ENCODE data around the gene ZBTB5. TPM values are rescaled to one million over a fixed set of nuclear protein-coding genes. Genes with fewer than 3 reads are reported as not detected.
"Not testable (repeated sequence)": the region's sequence is repeated elsewhere in the genome, so short reads cannot be mapped to it uniquely, and the experiment has no call there.

Gene ZBTB5
- total RNA-seq, 2 donors from 2014 or later: 12.5 to 19.4 TPM

DNA sequence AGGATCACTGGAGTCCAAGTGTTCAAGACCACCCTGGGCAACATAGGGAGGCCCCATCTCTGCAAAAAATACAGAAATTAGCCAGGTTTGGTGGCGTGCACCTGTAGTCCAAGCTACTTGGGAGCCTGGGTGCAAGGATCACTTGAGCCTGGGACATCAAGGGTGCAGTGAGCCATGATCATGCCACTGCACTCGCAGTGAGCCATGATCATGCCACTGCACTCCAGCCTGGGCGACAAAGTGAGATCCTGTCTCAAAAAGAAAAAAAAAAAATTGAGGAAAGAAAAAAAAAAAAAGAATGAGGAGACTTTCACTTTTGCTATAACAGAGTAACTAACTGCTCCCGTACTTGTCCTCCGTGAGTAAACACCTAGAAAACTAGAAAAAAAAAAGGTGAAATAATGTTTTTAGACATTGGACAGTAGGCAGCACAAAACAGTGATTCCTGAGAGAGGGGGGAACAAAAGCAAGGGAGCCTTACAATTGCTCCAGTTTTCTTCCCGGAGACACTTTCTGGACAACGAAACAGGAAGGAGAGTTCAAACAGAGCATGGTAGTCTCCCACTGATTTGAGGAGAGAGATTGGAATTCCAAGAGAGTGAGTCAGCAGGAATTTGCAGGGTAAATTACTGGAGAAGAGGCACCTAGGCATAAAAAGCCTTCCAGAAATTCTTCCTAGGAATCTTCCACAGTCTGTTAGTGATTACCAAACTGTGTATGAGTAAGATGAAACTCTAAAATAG lies 6.9 kb upstream of the ZBTB5 start:
- H3K4me3 Mint-ChIP-seq: peak overlapping the region; percentile 43
- H3K4me1 Mint-ChIP-seq: peaks cover 14% of the 10 kb centered on the region
- Histone ChIP-seq H3K9ac (ENCODE audit: extremely low read depth, low read length, poor library complexity, severe bottlenecking) (peak overlapping the region; percentile 49), H3K27ac (ENCODE audit: low read depth, low read length) (peak overlapping the region; percentile 90), H3K4me3 (ENCODE audit: low read length) (peak overlapping the region; percentile 33), H3K36me3 (ENCODE audit: control insufficient read depth, insufficient read depth, low read length) (no peaks in the 10 kb centered on the region), H3K27me3 (ENCODE audit: control insufficient read depth, insufficient read depth, low read length, poor library complexity, severe bottlenecking) (no peaks in the 10 kb centered on the region), H3K9me3 (ENCODE audit: control insufficient read depth, low read length) (peaks cover 25% of the 10 kb centered on the region), H3K4me1 (ENCODE audit: control insufficient read depth, insufficient read depth, low read length) (no peaks in the 10 kb centered on the region)
- peaks cover 29% of the 10 kb centered on the region for H3K9me3 Mint-ChIP-seq
- 28 to 52% methylated on average over 6 to 7 of the region's 7 CpGs for WGBS, 2 experiments (ENCODE audit: insufficient coverage in 1 of 2, insufficient read length in 1 of 2)
- H3K27ac Mint-ChIP-seq: peak overlapping the region; percentile 97
- TF ChIP-seq, protein P1, sequence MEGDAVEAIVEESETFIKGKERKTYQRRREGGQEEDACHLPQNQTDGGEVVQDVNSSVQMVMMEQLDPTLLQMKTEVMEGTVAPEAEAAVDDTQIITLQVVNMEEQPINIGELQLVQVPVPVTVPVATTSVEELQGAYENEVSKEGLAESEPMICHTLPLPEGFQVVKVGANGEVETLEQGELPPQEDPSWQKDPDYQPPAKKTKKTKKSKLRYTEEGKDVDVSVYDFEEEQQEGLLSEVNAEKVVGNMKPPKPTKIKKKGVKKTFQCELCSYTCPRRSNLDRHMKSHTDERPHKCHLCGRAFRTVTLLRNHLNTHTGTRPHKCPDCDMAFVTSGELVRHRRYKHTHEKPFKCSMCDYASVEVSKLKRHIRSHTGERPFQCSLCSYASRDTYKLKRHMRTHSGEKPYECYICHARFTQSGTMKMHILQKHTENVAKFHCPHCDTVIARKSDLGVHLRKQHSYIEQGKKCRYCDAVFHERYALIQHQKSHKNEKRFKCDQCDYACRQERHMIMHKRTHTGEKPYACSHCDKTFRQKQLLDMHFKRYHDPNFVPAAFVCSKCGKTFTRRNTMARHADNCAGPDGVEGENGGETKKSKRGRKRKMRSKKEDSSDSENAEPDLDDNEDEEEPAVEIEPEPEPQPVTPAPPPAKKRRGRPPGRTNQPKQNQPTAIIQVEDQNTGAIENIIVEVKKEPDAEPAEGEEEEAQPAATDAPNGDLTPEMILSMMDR (conservative IDR thresholded peaks at IDR 0.05): no peak
- peak; percentile 77 for DNase-seq
- peaks cover 3% of the 10 kb centered on the region for H3K27me3 Mint-ChIP-seq (ENCODE audit: insufficient read depth)
- H3K36me3 Mint-ChIP-seq (ENCODE audit: low read depth): peaks cover 3% of the 10 kb centered on the region

DNA sequence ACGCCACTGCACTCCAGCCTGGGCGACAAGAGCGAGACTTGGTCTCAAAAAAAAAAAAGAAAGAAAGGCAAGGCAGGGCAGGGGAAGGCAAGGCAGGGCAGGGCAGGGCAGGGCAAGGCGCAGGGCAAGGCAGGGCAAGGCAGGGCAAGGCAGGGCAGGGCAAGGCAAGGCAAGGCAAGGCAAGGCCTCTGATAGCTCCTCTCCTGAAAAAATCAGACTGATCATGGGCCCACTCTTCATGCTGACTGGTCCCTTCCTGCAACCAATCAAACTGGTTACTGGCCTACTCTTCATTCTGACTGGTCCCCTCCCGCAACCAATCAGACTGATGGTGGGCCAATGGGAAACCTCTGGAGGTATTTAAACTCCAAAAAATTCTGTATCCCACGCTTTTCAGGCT lies 3.4 kb upstream of the ZBTB5 start:
- Mint-ChIP-seq H3K27ac (no peak overlapping the region), H3K4me1 (peaks cover 23% of the 10 kb centered on the region), H3K4me3 (no peak overlapping the region), H3K27me3 (ENCODE audit: insufficient read depth) (no peaks in the 10 kb centered on the region), H3K36me3 (ENCODE audit: low read depth) (peaks cover 3% of the 10 kb centered on the region), H3K9me3 (peaks cover 9% of the 10 kb centered on the region)
- no peak overlapping the region for H3K27ac ChIP-seq (ENCODE audit: low read depth, low read length)
- 97 to 98% methylated on average over 4 to 6 of the region's 6 CpGs for WGBS, 2 experiments (ENCODE audit: insufficient coverage in 1 of 2, insufficient read length in 1 of 2)
- H3K4me3 ChIP-seq (ENCODE audit: low read length): no peak overlapping the region
- no peaks in the 10 kb centered on the region for H3K36me3 ChIP-seq (ENCODE audit: control insufficient read depth, insufficient read depth, low read length)
- peaks cover 5% of the 10 kb centered on the region for H3K9me3 ChIP-seq (ENCODE audit: control insufficient read depth, low read length)
- TF ChIP-seq, protein P1 (conservative IDR thresholded peaks at IDR 0.05): no peak
- no peak for DNase-seq
- no peaks in the 10 kb centered on the region for H3K4me1 ChIP-seq (ENCODE audit: control insufficient read depth, insufficient read depth, low read length)
- no peak overlapping the region for H3K9ac ChIP-seq (ENCODE audit: extremely low read depth, low read length, poor library complexity, severe bottlenecking)
- H3K27me3 ChIP-seq (ENCODE audit: control insufficient read depth, insufficient read depth, low read length, poor library complexity, severe bottlenecking): no peaks in the 10 kb centered on the region

DNA sequence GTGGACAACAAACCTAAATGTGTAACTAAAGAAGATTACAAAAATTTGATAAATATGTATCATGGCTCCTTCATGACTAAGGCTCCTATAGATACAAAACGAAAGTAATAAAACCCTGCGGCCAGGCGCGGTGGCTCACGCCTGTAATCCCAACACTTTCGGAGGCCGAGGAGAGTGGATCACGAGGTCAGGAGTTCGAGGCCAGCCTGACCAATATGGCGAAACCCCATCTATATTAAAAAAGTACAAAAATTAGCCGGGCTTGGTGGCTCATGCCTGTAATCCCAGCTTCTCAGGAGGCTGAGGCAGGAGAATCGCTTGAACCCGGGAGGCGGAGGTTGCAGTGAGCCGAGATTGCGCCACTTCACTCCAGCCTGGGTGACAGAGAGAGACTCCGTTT lies 2.3 kb upstream of the ZBTB5 start:
- WGBS, 2 experiments (ENCODE audit: insufficient coverage in 1 of 2, insufficient read length in 1 of 2): 94 to 96% methylated on average over 14 to 16 of the region's 17 CpGs
- H3K9ac ChIP-seq (ENCODE audit: extremely low read depth, low read length, poor library complexity, severe bottlenecking); DNase-seq; H3K36me3 Mint-ChIP-seq (ENCODE audit: low read depth); H3K27me3 Mint-ChIP-seq (ENCODE audit: insufficient read depth); H3K27ac Mint-ChIP-seq; H3K9me3 ChIP-seq (ENCODE audit: control insufficient read depth, low read length); H3K4me1 ChIP-seq (ENCODE audit: control insufficient read depth, insufficient read depth, low read length); H3K27ac ChIP-seq (ENCODE audit: low read depth, low read length); H3K4me3 Mint-ChIP-seq; H3K36me3 ChIP-seq (ENCODE audit: control insufficient read depth, insufficient read depth, low read length); H3K27me3 ChIP-seq (ENCODE audit: control insufficient read depth, insufficient read depth, low read length, poor library complexity, severe bottlenecking); H3K9me3 Mint-ChIP-seq; H3K4me3 ChIP-seq (ENCODE audit: low read length): not testable (repeated sequence)
- H3K4me1 Mint-ChIP-seq: peaks cover 32% of the 10 kb centered on the region

Data from endodermal cell (in vitro differentiated cells).